Measurements from ENCODE around the gene CIB2. TPM values are rescaled to one million over a fixed set of nuclear protein-coding genes. Genes with fewer than 3 reads are reported as not detected.

The CIB2 gene
- polyA plus RNA-seq, 2 of the 4 experiments (the other 2 are of a cell fraction), result 21.2 to 25.3 TPM

GRCh38 chr15:78077053-78077870 is 54.0 kb downstream of the CIB2 start, which contains the start of gene TBC1D2B:
Gene TBC1D2B (minus strand): TSS chr15:78077711. CDS start chr15:78077652, 59 bp downstream.
- TF ChIP-seq HEYL (CRISPR knock-in tag; IDR thresholded peaks at IDR 0.05) (no peak), POLR2A (IDR thresholded peaks at IDR 0.05; ENCODE audit: low read length) (peak; percentile 65), HOXB5 (CRISPR knock-in tag; IDR thresholded peaks at IDR 0.05) (no peak), E2F6 (IDR thresholded peaks at IDR 0.05; ENCODE audit: borderline replicate concordance, low read depth) (peak; percentile 40; the same call in 1 of the 2 replicates), ZC3H11A (IDR thresholded peaks at IDR 0.05) (no peak), SMC3 (IDR thresholded peaks at IDR 0.05) (no peak; the same call in 2 of the 3 replicates), EHMT2 (IDR thresholded peaks at IDR 0.05; ENCODE audit: low read depth) (no peak), RFX5 (IDR thresholded peaks at IDR 0.05) (no peak), MAX (IDR thresholded peaks at IDR 0.05) (peak; percentile 52; the same call in 1 of the 2 replicates), BCL3 (IDR thresholded peaks at IDR 0.05) (peak; percentile 63; the same call in 1 of the 3 replicates), TP53 (CRISPR knock-in tag; IDR thresholded peaks at IDR 0.05) (no peak), ZFP36 (IDR thresholded peaks at IDR 0.05; ENCODE audit: borderline replicate concordance, partially characterized antibody) (no peak), JUN (IDR thresholded peaks at IDR 0.05) (peak in 1 of 2 experiments; percentile 58; a peak in 2 of 5 replicates), FOSL2 (IDR thresholded peaks at IDR 0.05) (no peak), FOSL2 (CRISPR knock-in tag; IDR thresholded peaks at IDR 0.05) (no peak), CTCF (IDR thresholded peaks at IDR 0.05) (peak; percentile 31; the same call in 1 of the 3 replicates), NFE2L2 (conservative IDR thresholded peaks at IDR 0.05; ENCODE audit: low read length) (no peak), PBX3 (IDR thresholded peaks at IDR 0.05) (0 out of 2 replicates have a peak, but pooled peaks have one; percentile 29), HDAC2 (IDR thresholded peaks at IDR 0.05) (no peak), PHF8 (IDR thresholded peaks at IDR 0.05; ENCODE audit: borderline replicate concordance, low read depth) (peak; percentile 42; the same call in 1 of the 2 replicates), EHF (CRISPR knock-in tag; IDR thresholded peaks at IDR 0.05) (no peak)
- Histone ChIP-seq H3K4me3 (peak within 1 kb of the TSS; percentile 83), H3K27ac (peak within 1 kb of the TSS; percentile 81 to 91), H3K9me3 (no peaks in the 10 kb centered on the region), H3K4me1 (peaks cover 20% of the 10 kb centered on the region), H3K4me2 (peak within 1 kb of the TSS; percentile 87)
- FAIRE-seq, result no peak
- peak; percentile 80 to 83 for ATAC-seq
- ChIA-PET CTCF (interaction anchor here (0.8 to 8.2 kb wide), 8 partner anchors 10 to 77 kb away, joined by 3 to 57 read pairs (median 4); partner anchors contain the start of gene SH2D7), POLR2A (no interaction called here)
- DNase-seq (ENCODE audit: low read depth in 1 of 2, low spot score in 1 of 2), result peak; percentile 55 to 58
- WGBS (ENCODE audit: missing lambda C conversion rate), result 1% methylated on average over 32 of the region's 104 CpGs

Measured in A549 (cell line).